ENCODE data around the gene ULK2.

Gene ULK2

GRCh38 chr17:19857640-19858039 lies 10.1 kb downstream of the ULK2 start:
- H3K9me2 ChIP-seq (replicated peaks; ENCODE audit: control insufficient read depth, low read length), result no peaks in the 10 kb centered on the region
- H3K27ac ChIP-seq (ENCODE audit: low read depth, low read length), result no peak overlapping the region
- no peaks in the 10 kb centered on the region for H4K20me1 ChIP-seq (ENCODE audit: control insufficient read depth, insufficient read depth, low read depth, low read length)
- H3K4me3 ChIP-seq (ENCODE audit: low read length), result no peak overlapping the region
- no peaks in the 10 kb centered on the region for H3K36me3 ChIP-seq (ENCODE audit: control insufficient read depth, low read length)
- H3K9me3 ChIP-seq (ENCODE audit: control insufficient read depth, insufficient read depth, low read length), result no peaks in the 10 kb centered on the region
- H3K27me3 ChIP-seq (ENCODE audit: control insufficient read depth, low read length), result no peaks in the 10 kb centered on the region
- H3F3A ChIP-seq (ENCODE audit: control insufficient read depth, insufficient read depth), result no peaks in the 10 kb centered on the region
- H3K79me2 ChIP-seq (ENCODE audit: control insufficient read depth, low read length), result no peaks in the 10 kb centered on the region
- H3K4me1 ChIP-seq (ENCODE audit: control insufficient read depth, low read length), result no peaks in the 10 kb centered on the region
- TF ChIP-seq EZH2phosphoT487 (IDR thresholded peaks at IDR 0.05; ENCODE audit: borderline replicate concordance, low read length), result no peak
- TF ChIP-seq, protein P1, sequence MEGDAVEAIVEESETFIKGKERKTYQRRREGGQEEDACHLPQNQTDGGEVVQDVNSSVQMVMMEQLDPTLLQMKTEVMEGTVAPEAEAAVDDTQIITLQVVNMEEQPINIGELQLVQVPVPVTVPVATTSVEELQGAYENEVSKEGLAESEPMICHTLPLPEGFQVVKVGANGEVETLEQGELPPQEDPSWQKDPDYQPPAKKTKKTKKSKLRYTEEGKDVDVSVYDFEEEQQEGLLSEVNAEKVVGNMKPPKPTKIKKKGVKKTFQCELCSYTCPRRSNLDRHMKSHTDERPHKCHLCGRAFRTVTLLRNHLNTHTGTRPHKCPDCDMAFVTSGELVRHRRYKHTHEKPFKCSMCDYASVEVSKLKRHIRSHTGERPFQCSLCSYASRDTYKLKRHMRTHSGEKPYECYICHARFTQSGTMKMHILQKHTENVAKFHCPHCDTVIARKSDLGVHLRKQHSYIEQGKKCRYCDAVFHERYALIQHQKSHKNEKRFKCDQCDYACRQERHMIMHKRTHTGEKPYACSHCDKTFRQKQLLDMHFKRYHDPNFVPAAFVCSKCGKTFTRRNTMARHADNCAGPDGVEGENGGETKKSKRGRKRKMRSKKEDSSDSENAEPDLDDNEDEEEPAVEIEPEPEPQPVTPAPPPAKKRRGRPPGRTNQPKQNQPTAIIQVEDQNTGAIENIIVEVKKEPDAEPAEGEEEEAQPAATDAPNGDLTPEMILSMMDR (IDR thresholded peaks at IDR 0.05; ENCODE audit: low read depth, low read length, poor library complexity, severe bottlenecking), result no peak
- no peak overlapping the region for H3K4me2 ChIP-seq (ENCODE audit: low read length)

DNA sequence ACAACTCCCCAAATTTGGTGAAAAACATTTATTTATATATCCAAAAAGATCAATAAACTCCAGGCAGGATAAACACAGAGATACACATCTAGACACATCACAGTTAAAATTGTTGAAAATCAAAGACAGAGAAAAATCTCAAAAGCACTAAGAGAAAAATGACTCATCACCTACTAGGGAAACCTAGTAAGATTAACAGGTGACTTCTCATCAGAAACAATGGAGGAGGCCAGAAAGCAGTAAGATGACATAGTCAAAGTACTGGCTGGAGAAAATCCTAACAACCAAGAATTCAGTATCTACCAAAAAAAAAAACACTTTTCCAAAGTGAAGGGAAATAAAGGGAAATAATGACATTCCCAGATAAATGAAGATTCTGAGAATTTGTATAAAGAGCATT lies 33.8 kb downstream of the ULK2 start:
- H3F3A ChIP-seq (ENCODE audit: control insufficient read depth, insufficient read depth), result no peaks in the 10 kb centered on the region
- H3K36me3 ChIP-seq (ENCODE audit: control insufficient read depth, low read length), result no peaks in the 10 kb centered on the region
- no peaks in the 10 kb centered on the region for H3K27me3 ChIP-seq (ENCODE audit: control insufficient read depth, low read length)
- H3K4me3 ChIP-seq (ENCODE audit: low read length), result no peak overlapping the region
- H3K4me2 ChIP-seq (ENCODE audit: low read length), result no peak overlapping the region
- no peak overlapping the region for H3K27ac ChIP-seq (ENCODE audit: low read depth, low read length)
- H3K9me3 ChIP-seq (ENCODE audit: control insufficient read depth, insufficient read depth, low read length), result no peaks in the 10 kb centered on the region
- no peaks in the 10 kb centered on the region for H3K4me1 ChIP-seq (ENCODE audit: control insufficient read depth, low read length)
- no peaks in the 10 kb centered on the region for H3K79me2 ChIP-seq (ENCODE audit: control insufficient read depth, low read length)
- TF ChIP-seq EZH2phosphoT487 (IDR thresholded peaks at IDR 0.05; ENCODE audit: borderline replicate concordance, low read length), result no peak
- TF ChIP-seq, protein P1 (IDR thresholded peaks at IDR 0.05; ENCODE audit: low read depth, low read length, poor library complexity, severe bottlenecking), result no peak
- H4K20me1 ChIP-seq (ENCODE audit: control insufficient read depth, insufficient read depth, low read depth, low read length), result no peaks in the 10 kb centered on the region
- no peaks in the 10 kb centered on the region for H3K9me2 ChIP-seq (replicated peaks; ENCODE audit: control insufficient read depth, low read length)

DNA sequence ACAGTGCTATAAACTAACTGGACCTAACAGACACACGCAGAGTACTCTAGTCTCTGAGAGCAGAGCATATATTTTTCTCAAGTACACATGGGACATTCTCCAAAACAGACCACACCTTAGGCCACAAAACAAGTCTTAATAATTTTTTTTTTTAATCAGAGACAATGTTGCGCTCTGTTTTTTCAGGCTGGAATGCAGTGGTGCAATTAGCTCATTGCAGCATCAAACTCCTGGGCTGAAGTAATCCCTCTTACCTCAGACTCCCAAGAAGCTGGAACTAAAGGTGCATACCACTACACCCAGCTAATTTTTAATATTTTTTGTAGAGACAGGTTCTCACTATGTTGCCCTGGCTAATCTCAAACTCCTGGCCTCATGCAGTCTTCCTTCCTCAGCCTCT lies 37.7 kb downstream of the ULK2 start:
- no peak overlapping the region for H3K27ac ChIP-seq (ENCODE audit: low read depth, low read length)
- no peaks in the 10 kb centered on the region for H3F3A ChIP-seq (ENCODE audit: control insufficient read depth, insufficient read depth)
- H3K4me3 ChIP-seq (ENCODE audit: low read length), result no peak overlapping the region
- H4K20me1 ChIP-seq (ENCODE audit: control insufficient read depth, insufficient read depth, low read depth, low read length), result no peaks in the 10 kb centered on the region
- H3K4me1 ChIP-seq (ENCODE audit: control insufficient read depth, low read length), result no peaks in the 10 kb centered on the region
- H3K79me2 ChIP-seq (ENCODE audit: control insufficient read depth, low read length), result no peaks in the 10 kb centered on the region
- no peak overlapping the region for H3K4me2 ChIP-seq (ENCODE audit: low read length)
- H3K9me3 ChIP-seq (ENCODE audit: control insufficient read depth, insufficient read depth, low read length), result no peaks in the 10 kb centered on the region
- H3K9me2 ChIP-seq (replicated peaks; ENCODE audit: control insufficient read depth, low read length), result no peaks in the 10 kb centered on the region
- TF ChIP-seq, protein P1 (IDR thresholded peaks at IDR 0.05; ENCODE audit: low read depth, low read length, poor library complexity, severe bottlenecking), result no peak
- TF ChIP-seq EZH2phosphoT487 (IDR thresholded peaks at IDR 0.05; ENCODE audit: borderline replicate concordance, low read length), result no peak
- H3K36me3 ChIP-seq (ENCODE audit: control insufficient read depth, low read length), result no peaks in the 10 kb centered on the region
- H3K27me3 ChIP-seq (ENCODE audit: control insufficient read depth, low read length), result no peaks in the 10 kb centered on the region

- Histone ChIP-seq H3K9me2 (replicated peaks; ENCODE audit: control insufficient read depth, low read length) (no peaks in the 10 kb centered on the region), H3K9me3 (ENCODE audit: control insufficient read depth, insufficient read depth, low read length) (no peaks in the 10 kb centered on the region), H3K79me2 (ENCODE audit: control insufficient read depth, low read length) (no peaks in the 10 kb centered on the region), H3K4me1 (ENCODE audit: control insufficient read depth, low read length) (no peaks in the 10 kb centered on the region), H4K20me1 (ENCODE audit: control insufficient read depth, insufficient read depth, low read depth, low read length) (no peaks in the 10 kb centered on the region), H3K4me2 (ENCODE audit: low read length) (no peak overlapping the region), H3K4me3 (ENCODE audit: low read length) (no peak overlapping the region), H3K27ac (ENCODE audit: low read depth, low read length) (no peak overlapping the region), H3K27me3 (ENCODE audit: control insufficient read depth, low read length) (peaks cover 2% of the 10 kb centered on the region; the same call in 1 of the 2 replicates), H3K36me3 (ENCODE audit: control insufficient read depth, low read length) (no peaks in the 10 kb centered on the region), H3F3A (ENCODE audit: control insufficient read depth, insufficient read depth) (no peaks in the 10 kb centered on the region)
- TF ChIP-seq, protein P1 (IDR thresholded peaks at IDR 0.05; ENCODE audit: low read depth, low read length, poor library complexity, severe bottlenecking), result peak; percentile 44
- no peak for TF ChIP-seq EZH2phosphoT487 (IDR thresholded peaks at IDR 0.05; ENCODE audit: borderline replicate concordance, low read length)
Observed at GRCh38 chr17:19812407-19812806, 55.3 kb downstream of the ULK2 start.
